Loucy (cell line): ENCODE data around the gene RPL19.

Experiments
- EZH2phosphoT487 ChIP-seq: fragments of 200-600 bp; IDR thresholded peaks from 2 replicates; pipeline ENCODE4 v1.6.1; 2018; ENCODE audit warnings: antibody characterized with exemption, mild to moderate bottlenecking, moderate library complexity, borderline replicate concordance
- TF ChIP-seq, protein P1 (sequence below): fragments of 200-600 bp; sonication (generic); conservative IDR thresholded peaks from 2 replicates; pipeline ENCODE4 v1.5.1; 2014; ENCODE audit warnings: mild to moderate bottlenecking, antibody characterized with exemption, low read length

DNA sequence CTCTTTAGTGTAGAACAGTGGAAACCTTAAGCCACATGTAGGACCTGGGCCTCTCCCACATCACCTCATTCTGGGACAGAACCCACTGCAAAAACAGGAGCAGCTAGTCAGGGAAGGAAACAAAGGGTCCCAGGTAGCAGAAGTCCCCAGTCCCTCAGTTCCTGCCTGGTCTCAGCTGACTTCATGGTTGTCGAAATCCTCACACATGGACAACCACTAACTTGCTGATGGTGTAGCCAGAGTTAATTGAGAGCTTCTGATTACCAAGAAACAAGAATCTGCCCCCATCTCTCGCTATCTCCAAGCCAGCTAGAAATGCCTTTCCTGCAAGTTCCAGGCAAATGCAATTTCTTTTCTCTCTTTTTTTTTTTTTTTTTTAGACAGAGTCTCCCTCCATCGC lies 30.6 kb upstream of the RPL19 start:
- TF ChIP-seq, protein P1, sequence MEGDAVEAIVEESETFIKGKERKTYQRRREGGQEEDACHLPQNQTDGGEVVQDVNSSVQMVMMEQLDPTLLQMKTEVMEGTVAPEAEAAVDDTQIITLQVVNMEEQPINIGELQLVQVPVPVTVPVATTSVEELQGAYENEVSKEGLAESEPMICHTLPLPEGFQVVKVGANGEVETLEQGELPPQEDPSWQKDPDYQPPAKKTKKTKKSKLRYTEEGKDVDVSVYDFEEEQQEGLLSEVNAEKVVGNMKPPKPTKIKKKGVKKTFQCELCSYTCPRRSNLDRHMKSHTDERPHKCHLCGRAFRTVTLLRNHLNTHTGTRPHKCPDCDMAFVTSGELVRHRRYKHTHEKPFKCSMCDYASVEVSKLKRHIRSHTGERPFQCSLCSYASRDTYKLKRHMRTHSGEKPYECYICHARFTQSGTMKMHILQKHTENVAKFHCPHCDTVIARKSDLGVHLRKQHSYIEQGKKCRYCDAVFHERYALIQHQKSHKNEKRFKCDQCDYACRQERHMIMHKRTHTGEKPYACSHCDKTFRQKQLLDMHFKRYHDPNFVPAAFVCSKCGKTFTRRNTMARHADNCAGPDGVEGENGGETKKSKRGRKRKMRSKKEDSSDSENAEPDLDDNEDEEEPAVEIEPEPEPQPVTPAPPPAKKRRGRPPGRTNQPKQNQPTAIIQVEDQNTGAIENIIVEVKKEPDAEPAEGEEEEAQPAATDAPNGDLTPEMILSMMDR = no peak
- no peak for TF ChIP-seq EZH2phosphoT487
